C4-2B (cell line): ENCODE data around the gene OR52A1.

Experiments used
- CTCF ChIP-seq: fragments of 450-650 bp; conservative IDR thresholded peaks from 2 replicates; pipeline ENCODE4 v1.5.1; 2017; ENCODE audit warnings: mild to moderate bottlenecking
- ZFX ChIP-seq: fragments of 450-650 bp; IDR thresholded peaks from 2 replicates; pipeline ENCODE4 v1.6.1; 2017

- TF ChIP-seq CTCF (no peak), ZFX (no peak)
Observed at GRCh38 chr11:5103066-5103465, 51.5 kb downstream of the OR52A1 start.
